ENCODE data around the gene ACKR3. TPM values are rescaled to one million over a fixed set of nuclear protein-coding genes. Genes with fewer than 3 reads are reported as not detected.

The ACKR3 gene
- total and polyA plus RNA-seq, 10 of the 15 experiments (the other 5 are each of a cell fraction or from before 2014, with no cell fraction given), result 3.0 to 154 (median 6.4) TPM

DNA sequence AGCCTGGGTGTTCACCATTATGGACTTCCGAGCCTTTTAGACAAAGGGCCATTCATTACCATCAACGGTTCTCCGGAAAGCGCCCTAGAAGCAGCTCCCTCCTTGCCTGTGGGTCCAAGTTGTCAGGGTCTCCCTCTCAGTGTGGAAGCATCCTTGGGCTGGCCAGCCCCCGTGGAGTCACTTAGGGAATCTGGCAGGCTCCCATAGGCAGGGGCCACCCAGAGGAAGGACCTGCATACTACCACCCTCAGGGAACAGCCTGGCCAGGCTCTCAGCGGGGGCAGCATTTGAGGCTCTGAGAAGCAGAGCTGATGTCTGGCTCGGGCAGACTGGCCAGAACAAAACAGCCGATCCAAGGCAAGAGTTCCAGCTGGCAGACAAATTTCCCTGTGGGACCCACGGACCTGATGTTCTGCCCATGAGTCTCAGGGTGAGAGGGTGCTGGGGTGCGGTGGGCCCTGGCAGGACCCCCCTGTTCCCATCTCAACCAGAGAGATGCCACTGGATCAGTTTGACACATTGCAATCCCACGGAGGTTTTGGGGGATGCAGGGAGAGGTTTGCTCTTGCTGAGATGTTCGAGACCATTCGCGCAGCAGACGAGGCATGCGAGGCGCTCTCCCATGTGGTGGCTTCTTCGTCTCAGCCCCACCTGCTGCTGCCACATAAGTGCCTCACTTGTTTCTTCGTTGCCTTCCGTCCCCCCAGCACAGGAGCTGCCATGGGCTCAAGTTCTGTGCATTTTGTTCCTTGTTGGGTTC, 56.9 kb downstream of the ACKR3 start:
- WGBS (ENCODE audit: insufficient coverage, insufficient replicate concordance, low lambda C conversion rate, missing lambda C conversion rate), result 43% methylated on average over 20 of the region's 20 CpGs
- POLR2A ChIA-PET, result no interaction called here
- no peaks in the 10 kb centered on the region for H4K20me1 ChIP-seq (ENCODE audit: control insufficient read depth, insufficient read depth)
- H3K79me2 ChIP-seq (ENCODE audit: control insufficient read depth, insufficient read depth, low read length), result no peaks in the 10 kb centered on the region
- in situ Hi-C loops (cut with MboI) (no loop called here), intact Hi-C loops (cut with micrococcal nuclease; ENCODE audit: unreplicated experiment) (no loop called here)
- H3K27ac ChIP-seq (ENCODE audit: control insufficient read depth, insufficient read depth), result no peak overlapping the region
- no peak for ATAC-seq
- no TSS peak for BruUV-seq (replicated peaks)
- no peak overlapping the region for H2AFZ ChIP-seq (ENCODE audit: control insufficient read depth, low read depth, low read length)
- peaks cover 0 to 1% of the 10 kb centered on the region in 2 experiments; a peak in 1 of 4 replicates for H3K27me3 ChIP-seq (replicated peaks in 1 of 2; ENCODE audit: control insufficient read depth in 2 of 2, insufficient read depth in 2 of 2, low read length in 1 of 2)
- no peak overlapping the region for H3K4me2 ChIP-seq (ENCODE audit: control insufficient read depth, insufficient read depth)
- DNase-seq (ENCODE audit: low read depth, low spot score), result no peak
- no peak overlapping the region for H3K9ac ChIP-seq (ENCODE audit: control insufficient read depth, insufficient read depth, low read length)
- no peaks in the 10 kb centered on the region for H3K4me1 ChIP-seq (ENCODE audit: control insufficient read depth, insufficient read depth, low read length)
- SMC1A ChIA-PET (ENCODE audit: uncharacterized antibody, unreplicated experiment), result no interaction called here
- FAIRE-seq, result no peak
- TF ChIP-seq CBX5 (IDR thresholded peaks at IDR 0.05; ENCODE audit: low read depth) (no peak), YBX1 (IDR thresholded peaks at IDR 0.05) (no peak), BRCA1 (IDR thresholded peaks at IDR 0.05; ENCODE audit: low read depth, low read length) (no peak), IKZF2 (IDR thresholded peaks at IDR 0.05) (no peak), CHD4 (IDR thresholded peaks at IDR 0.05) (no peak), ZNF274 (IDR thresholded peaks at IDR 0.05; ENCODE audit: insufficient read depth, insufficient read length) (no peak), ZNF384 (IDR thresholded peaks at IDR 0.05; ENCODE audit: borderline replicate concordance, low read depth, low read length) (no peak), NR2C2 (IDR thresholded peaks at IDR 0.05; ENCODE audit: borderline replicate concordance, control insufficient read depth, insufficient read length, low read depth) (no peak)
- RAD21 ChIA-PET (ENCODE audit: unreplicated experiment), result no interaction called here
- H3K36me3 ChIP-seq (ENCODE audit: control insufficient read depth in 2 of 2, insufficient read depth in 2 of 2, low read length in 1 of 2), result no peaks in the 10 kb centered on the region
- no peak overlapping the region for H3K4me3 ChIP-seq
- no peaks in the 10 kb centered on the region for H3K9me3 ChIP-seq (replicated peaks; ENCODE audit: control insufficient read depth, insufficient read depth, low read length)
- CTCF ChIA-PET, result interaction anchor here (1.3 kb wide), 1 partner anchor 10 kb away, joined by 4 read pairs; no protein-coding TSS in a partner anchor

DNA sequence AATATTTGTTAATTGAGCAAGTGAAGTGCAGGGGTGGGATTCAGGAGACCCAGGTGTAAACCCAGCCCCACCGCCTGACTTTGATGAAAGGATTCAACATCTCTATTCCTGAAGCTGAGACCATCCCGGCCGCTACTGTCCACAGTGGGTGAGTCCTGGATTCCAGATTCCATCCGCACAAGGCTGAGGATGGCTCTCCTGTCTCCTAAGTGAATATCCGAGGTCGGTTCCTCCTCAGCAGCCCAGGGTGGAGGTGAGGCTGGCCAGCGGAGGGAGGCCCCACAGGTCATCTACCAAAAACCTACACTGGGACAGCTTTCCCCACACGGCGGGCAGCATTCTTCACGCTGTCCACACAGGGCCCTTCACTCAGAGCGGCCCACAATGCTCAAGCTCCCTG, 57.6 kb downstream of the ACKR3 start:
- no peak for FAIRE-seq
- SMC1A ChIA-PET (ENCODE audit: uncharacterized antibody, unreplicated experiment), result no interaction called here
- Histone ChIP-seq H4K20me1 (ENCODE audit: control insufficient read depth, insufficient read depth) (no peaks in the 10 kb centered on the region), H3K27ac (ENCODE audit: control insufficient read depth, insufficient read depth) (no peak overlapping the region), H3K4me1 (ENCODE audit: control insufficient read depth, insufficient read depth, low read length) (no peaks in the 10 kb centered on the region), H3K36me3 (ENCODE audit: control insufficient read depth in 2 of 2, insufficient read depth in 2 of 2, low read length in 1 of 2) (no peaks in the 10 kb centered on the region), H3K4me2 (ENCODE audit: control insufficient read depth, insufficient read depth) (no peak overlapping the region), H3K9ac (ENCODE audit: control insufficient read depth, insufficient read depth, low read length) (no peak overlapping the region), H2AFZ (ENCODE audit: control insufficient read depth, low read depth, low read length) (no peak overlapping the region), H3K79me2 (ENCODE audit: control insufficient read depth, insufficient read depth, low read length) (no peaks in the 10 kb centered on the region), H3K9me3 (replicated peaks; ENCODE audit: control insufficient read depth, insufficient read depth, low read length) (no peaks in the 10 kb centered on the region), H3K27me3 (replicated peaks in 1 of 2; ENCODE audit: control insufficient read depth in 2 of 2, insufficient read depth in 2 of 2, low read length in 1 of 2) (peaks cover 0 to 2% of the 10 kb centered on the region in 2 experiments; a peak in 2 of 4 replicates), H3K4me3 (no peak overlapping the region)
- POLR2A ChIA-PET, result no interaction called here
- ATAC-seq, result no peak
- BruUV-seq (replicated peaks), result no TSS peak
- WGBS (ENCODE audit: insufficient coverage, insufficient replicate concordance, low lambda C conversion rate, missing lambda C conversion rate), result 53% methylated on average over 11 of the region's 11 CpGs
- CTCF ChIA-PET, result interaction anchor here (1.3 kb wide), 1 partner anchor 10 kb away, joined by 4 read pairs; no protein-coding TSS in a partner anchor
- RAD21 ChIA-PET (ENCODE audit: unreplicated experiment), result no interaction called here
- in situ Hi-C loops (cut with MboI) (no loop called here), intact Hi-C loops (cut with micrococcal nuclease; ENCODE audit: unreplicated experiment) (no loop called here)
- TF ChIP-seq, protein P1, sequence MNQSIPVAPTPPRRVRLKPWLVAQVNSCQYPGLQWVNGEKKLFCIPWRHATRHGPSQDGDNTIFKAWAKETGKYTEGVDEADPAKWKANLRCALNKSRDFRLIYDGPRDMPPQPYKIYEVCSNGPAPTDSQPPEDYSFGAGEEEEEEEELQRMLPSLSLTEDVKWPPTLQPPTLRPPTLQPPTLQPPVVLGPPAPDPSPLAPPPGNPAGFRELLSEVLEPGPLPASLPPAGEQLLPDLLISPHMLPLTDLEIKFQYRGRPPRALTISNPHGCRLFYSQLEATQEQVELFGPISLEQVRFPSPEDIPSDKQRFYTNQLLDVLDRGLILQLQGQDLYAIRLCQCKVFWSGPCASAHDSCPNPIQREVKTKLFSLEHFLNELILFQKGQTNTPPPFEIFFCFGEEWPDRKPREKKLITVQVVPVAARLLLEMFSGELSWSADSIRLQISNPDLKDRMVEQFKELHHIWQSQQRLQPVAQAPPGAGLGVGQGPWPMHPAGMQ (IDR thresholded peaks at IDR 0.05; ENCODE audit: borderline replicate concordance), result no peak
- no peak for TF ChIP-seq SP1 (IDR thresholded peaks at IDR 0.05; ENCODE audit: low read depth, low read length)
- TF ChIP-seq RCOR1 (conservative IDR thresholded peaks at IDR 0.05; ENCODE audit: low read depth, low read length), result no peak
- no peak for TF ChIP-seq NFXL1 (IDR thresholded peaks at IDR 0.05; ENCODE audit: borderline replicate concordance)
- no peak for TF ChIP-seq FOXK2 (IDR thresholded peaks at IDR 0.05)
- TF ChIP-seq ZNF622 (IDR thresholded peaks at IDR 0.05), result no peak
- TF ChIP-seq PAX5 (IDR thresholded peaks at IDR 0.05; ENCODE audit: borderline replicate concordance, low read depth, low read length), result no peak
- TF ChIP-seq SMAD5 (IDR thresholded peaks at IDR 0.05; ENCODE audit: low read depth), result no peak
- no peak for DNase-seq (ENCODE audit: low read depth, low spot score)
